Adrenal gland (tissue), 5 donors: ENCODE measurements around the gene CPVL.

Source experiments
- POLR2A ChIP-seq, 2 donors: fragments of 450-650 bp; IDR thresholded peaks; one replicate each; pipeline ENCODE4 v1.6.1; 2017; ENCODE audit warnings: antibody characterized with exemption in 2 of 2, mild to moderate bottlenecking in 2 of 2, moderate library complexity in 1 of 2
- TF ChIP-seq, protein P1 (sequence below), 6 experiments: fragments of 450-650 bp in 4 of 6; fragments of 200-600 bp in 2 of 6; sonication (generic) in 1 of 6; IDR thresholded peaks; 1 replicate in 5 of 6; 2 replicates in 1 of 6; pipeline versions ENCODE4 v1.5.1 to v1.8.0; 2016 to 2021; ENCODE audit warnings: antibody characterized with exemption in 6 of 6, mild to moderate bottlenecking in 2 of 6, moderate library complexity in 1 of 6
- donor health status: DM: no; HTN: no; CAD: no.

DNA sequence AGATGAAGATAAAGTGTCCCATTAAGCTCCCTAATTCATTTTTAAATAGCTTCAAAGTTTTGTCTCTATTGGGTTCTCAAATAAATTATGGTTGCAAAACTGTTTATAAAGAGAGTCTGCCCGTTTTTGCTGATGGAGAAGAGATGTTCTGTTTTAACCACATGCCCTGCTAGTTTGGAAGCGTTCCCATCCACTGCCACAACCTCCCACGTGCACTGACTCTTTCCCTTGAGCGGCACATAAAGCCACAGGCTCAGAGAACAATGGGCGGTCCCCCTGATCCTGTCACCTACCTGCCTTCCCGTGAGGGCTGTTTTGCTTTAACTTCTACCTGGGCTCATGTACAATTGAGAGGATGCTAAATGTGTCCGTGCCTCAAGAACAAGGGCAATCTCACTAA, 65.5 kb downstream of the CPVL start:
- TF ChIP-seq, protein P1, sequence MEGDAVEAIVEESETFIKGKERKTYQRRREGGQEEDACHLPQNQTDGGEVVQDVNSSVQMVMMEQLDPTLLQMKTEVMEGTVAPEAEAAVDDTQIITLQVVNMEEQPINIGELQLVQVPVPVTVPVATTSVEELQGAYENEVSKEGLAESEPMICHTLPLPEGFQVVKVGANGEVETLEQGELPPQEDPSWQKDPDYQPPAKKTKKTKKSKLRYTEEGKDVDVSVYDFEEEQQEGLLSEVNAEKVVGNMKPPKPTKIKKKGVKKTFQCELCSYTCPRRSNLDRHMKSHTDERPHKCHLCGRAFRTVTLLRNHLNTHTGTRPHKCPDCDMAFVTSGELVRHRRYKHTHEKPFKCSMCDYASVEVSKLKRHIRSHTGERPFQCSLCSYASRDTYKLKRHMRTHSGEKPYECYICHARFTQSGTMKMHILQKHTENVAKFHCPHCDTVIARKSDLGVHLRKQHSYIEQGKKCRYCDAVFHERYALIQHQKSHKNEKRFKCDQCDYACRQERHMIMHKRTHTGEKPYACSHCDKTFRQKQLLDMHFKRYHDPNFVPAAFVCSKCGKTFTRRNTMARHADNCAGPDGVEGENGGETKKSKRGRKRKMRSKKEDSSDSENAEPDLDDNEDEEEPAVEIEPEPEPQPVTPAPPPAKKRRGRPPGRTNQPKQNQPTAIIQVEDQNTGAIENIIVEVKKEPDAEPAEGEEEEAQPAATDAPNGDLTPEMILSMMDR (IDR thresholded peaks at IDR 0.05) = no peak
- TF ChIP-seq POLR2A (IDR thresholded peaks at IDR 0.05) = no peak
